Natural killer cell (primary cell): ENCODE results near the gene AGPAT1. TPM values are rescaled to one million over a fixed set of nuclear protein-coding genes. Genes with fewer than 3 reads are reported as not detected.

Experiments
- ATAC-seq, 3 donors: fragments of 150-1000 bp in 2 of 3; fragments of 200-7000 bp in 1 of 3; cut with Tn5 transposase; 1 replicate in 1 of 3; 2 replicates in 2 of 3; pipeline ENCODE4 v1.10.0; 2021; ENCODE audit warnings: mild to moderate bottlenecking in 2 of 3, moderate library complexity in 2 of 3
- DNase-seq, 2 donors: peaks; one replicate each; pipeline versions ENCODE4 v3.0.0 to v3.0.0-alpha.2; 2013 to 2021; ENCODE audit warnings: mixed read lengths in 1 of 2
- H3K27ac ChIP-seq: one replicate; pipeline ENCODE4 v1.5.1; 2013; ENCODE audit warnings: mild to moderate bottlenecking, low read length
- H3K27me3 ChIP-seq: one replicate; pipeline ENCODE4 v1.6.1; 2013; ENCODE audit warnings: low read length; ENCODE audit not compliant: control insufficient read depth, insufficient read depth
- H3K36me3 ChIP-seq: one replicate; pipeline ENCODE4 v1.6.1; 2013; ENCODE audit warnings: low read length; ENCODE audit not compliant: control insufficient read depth, insufficient read depth
- H3K4me1 ChIP-seq: one replicate; pipeline ENCODE4 v1.6.1; 2013; ENCODE audit warnings: low read length; ENCODE audit not compliant: control insufficient read depth, insufficient read depth
- H3K4me3 ChIP-seq: one replicate; pipeline ENCODE4 v1.5.1; 2013; ENCODE audit warnings: low read length
- H3K9me3 ChIP-seq: one replicate; pipeline ENCODE4 v1.6.1; 2013; ENCODE audit warnings: low read length; ENCODE audit not compliant: control insufficient read depth, insufficient read depth
- H3K27ac Mint-ChIP-seq, 2 donors: one replicate each; pipeline ENCODE4 v1.8.0; 2022; ENCODE audit warnings: mild to moderate bottlenecking in 2 of 2, mixed read lengths in 2 of 2, moderate library complexity in 1 of 2
- H3K27me3 Mint-ChIP-seq, 2 donors: one replicate each; pipeline ENCODE4 v1.8.0; 2022; ENCODE audit warnings: low read depth in 2 of 2, mixed read lengths in 2 of 2
- H3K36me3 Mint-ChIP-seq: one replicate; pipeline ENCODE4 v1.8.0; 2022; ENCODE audit warnings: mixed read lengths
- H3K4me1 Mint-ChIP-seq, 2 donors: one replicate each; pipeline ENCODE4 v1.8.0; 2022; ENCODE audit warnings: mixed read lengths in 2 of 2
- H3K4me3 Mint-ChIP-seq: one replicate; pipeline ENCODE4 v1.8.0; 2022; ENCODE audit warnings: mild to moderate bottlenecking, moderate library complexity, mixed read lengths
- H3K9me3 Mint-ChIP-seq, 2 donors: one replicate each; pipeline ENCODE4 v1.8.0; 2022; ENCODE audit warnings: mixed read lengths in 2 of 2
- WGBS: methylation state at CpG from one replicate; pipeline ENCODE4 v1.1.7; 2013; ENCODE audit warnings: missing lambda C conversion rate; ENCODE audit not compliant: insufficient coverage; 5-methylcytosine and 5-hydroxymethylcytosine counted together
- intact Hi-C: fragments of 100-400 bp; cut with micrococcal nuclease; formaldehyde crosslinking; loops from one replicate; pipeline ENCODE4 v1.14.2; 2022
- total RNA-seq, 4 donors: library from RNA; stranded (reverse); fragments of 120-200 nt in 1 of 4; gene quantifications; one replicate each; pipeline versions ENCODE4 v1.2.3 to v1.2.4, GENCODE V29; 2013 to 2022
- TF ChIP-seq, protein P1 (sequence below): fragments of 200-600 bp; IDR thresholded peaks from one replicate; pipeline ENCODE4 v1.8.0; 2022; ENCODE audit warnings: antibody characterized with exemption

The AGPAT1 gene
- total RNA-seq, 3 donors from 2014 or later (not counting 1 experiment from before 2014, with no cell fraction given), result 29.5 to 31.9 (median 31.2) TPM

GRCh38 chr6:32208996-32209395, 33.1 kb upstream of the AGPAT1 start:
- Mint-ChIP-seq H3K27me3 (peaks cover 9 to 18% of the 10 kb centered on the region in 2 donors), H3K4me3 (no peak overlapping the region), H3K27ac (no peak overlapping the region), H3K36me3 (no peaks in the 10 kb centered on the region), H3K4me1 (no peaks in the 10 kb centered on the region), H3K9me3 (no peaks in the 10 kb centered on the region)
- TF ChIP-seq, protein P1, sequence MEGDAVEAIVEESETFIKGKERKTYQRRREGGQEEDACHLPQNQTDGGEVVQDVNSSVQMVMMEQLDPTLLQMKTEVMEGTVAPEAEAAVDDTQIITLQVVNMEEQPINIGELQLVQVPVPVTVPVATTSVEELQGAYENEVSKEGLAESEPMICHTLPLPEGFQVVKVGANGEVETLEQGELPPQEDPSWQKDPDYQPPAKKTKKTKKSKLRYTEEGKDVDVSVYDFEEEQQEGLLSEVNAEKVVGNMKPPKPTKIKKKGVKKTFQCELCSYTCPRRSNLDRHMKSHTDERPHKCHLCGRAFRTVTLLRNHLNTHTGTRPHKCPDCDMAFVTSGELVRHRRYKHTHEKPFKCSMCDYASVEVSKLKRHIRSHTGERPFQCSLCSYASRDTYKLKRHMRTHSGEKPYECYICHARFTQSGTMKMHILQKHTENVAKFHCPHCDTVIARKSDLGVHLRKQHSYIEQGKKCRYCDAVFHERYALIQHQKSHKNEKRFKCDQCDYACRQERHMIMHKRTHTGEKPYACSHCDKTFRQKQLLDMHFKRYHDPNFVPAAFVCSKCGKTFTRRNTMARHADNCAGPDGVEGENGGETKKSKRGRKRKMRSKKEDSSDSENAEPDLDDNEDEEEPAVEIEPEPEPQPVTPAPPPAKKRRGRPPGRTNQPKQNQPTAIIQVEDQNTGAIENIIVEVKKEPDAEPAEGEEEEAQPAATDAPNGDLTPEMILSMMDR, result no peak
- Histone ChIP-seq H3K27ac (no peak overlapping the region), H3K4me3 (no peak overlapping the region), H3K36me3 (no peaks in the 10 kb centered on the region), H3K9me3 (no peaks in the 10 kb centered on the region), H3K27me3 (no peaks in the 10 kb centered on the region), H3K4me1 (no peaks in the 10 kb centered on the region)
- 88% methylated on average over 1 of the region's 1 CpG for WGBS
- ATAC-seq (no peak), DNase-seq (no peak)
- intact Hi-C loops, result no loop called here

- intact Hi-C loops, result no loop called here
- DNase-seq (no peak), ATAC-seq (no peak)
- Mint-ChIP-seq H3K27me3 (peaks cover 9 to 18% of the 10 kb centered on the region in 2 donors), H3K9me3 (no peaks in the 10 kb centered on the region), H3K4me3 (no peak overlapping the region), H3K4me1 (no peaks in the 10 kb centered on the region), H3K27ac (no peak overlapping the region), H3K36me3 (no peaks in the 10 kb centered on the region)
- Histone ChIP-seq H3K4me1 (no peaks in the 10 kb centered on the region), H3K27ac (no peak overlapping the region), H3K4me3 (no peak overlapping the region), H3K27me3 (no peaks in the 10 kb centered on the region), H3K9me3 (no peaks in the 10 kb centered on the region), H3K36me3 (no peaks in the 10 kb centered on the region)
- WGBS, result 93% methylated on average over 3 of the region's 3 CpGs
- TF ChIP-seq, protein P1, result no peak
Measured at GRCh38 chr6:32204268-32204715, 28.4 kb upstream of the AGPAT1 start.

DNA sequence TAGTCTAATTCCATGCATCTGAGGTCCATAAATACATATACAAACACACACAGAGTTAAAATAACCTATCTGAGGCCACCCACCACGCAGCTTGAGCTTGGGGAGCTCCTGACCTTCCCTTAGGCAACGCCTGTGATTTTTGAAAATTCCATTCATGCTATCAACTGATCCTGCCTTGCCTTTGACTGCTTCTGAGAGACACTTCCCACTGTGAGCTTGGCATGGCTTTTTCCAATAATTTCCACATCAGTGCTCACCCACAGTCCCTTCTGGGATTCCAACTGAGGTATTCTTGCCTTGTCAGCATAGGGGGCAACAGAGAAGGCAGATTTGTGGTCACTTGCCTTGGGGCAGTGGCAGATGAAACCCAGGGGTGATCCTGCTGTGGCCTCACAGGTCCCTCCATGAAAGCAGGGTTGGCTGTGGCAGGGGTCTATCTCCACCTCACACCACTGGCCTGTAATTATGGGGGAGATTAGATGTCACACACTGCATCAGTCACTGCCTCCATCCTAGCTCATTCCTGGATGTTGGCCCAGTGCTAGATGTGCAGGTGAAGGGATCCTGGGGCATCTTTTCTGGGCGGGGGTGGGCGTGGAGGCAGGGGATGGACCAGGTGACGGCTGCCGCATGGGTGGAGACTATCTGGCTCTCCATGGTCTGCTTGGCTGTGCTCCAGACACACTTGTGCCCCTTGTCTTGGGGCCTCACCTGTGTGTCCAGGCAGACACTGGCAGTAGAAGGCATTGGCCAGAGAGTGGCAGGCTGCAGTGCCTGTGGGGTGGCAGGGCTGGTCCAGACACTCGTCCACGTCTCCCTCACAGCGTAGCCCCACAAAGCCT, 27.8 kb upstream of the AGPAT1 start:
- TF ChIP-seq, protein P1, result no peak
- no peak overlapping the region for H3K27ac ChIP-seq
- no peak for DNase-seq
- Mint-ChIP-seq H3K9me3 (no peaks in the 10 kb centered on the region), H3K4me3 (no peak overlapping the region), H3K27ac (no peak overlapping the region), H3K36me3 (no peaks in the 10 kb centered on the region), H3K27me3 (peaks cover 9 to 18% of the 10 kb centered on the region in 2 donors), H3K4me1 (no peaks in the 10 kb centered on the region)
- no peak for ATAC-seq
- no peaks in the 10 kb centered on the region for H3K36me3 ChIP-seq
- WGBS, result 94% methylated on average over 9 of the region's 9 CpGs
- no peaks in the 10 kb centered on the region for H3K9me3 ChIP-seq
- intact Hi-C loops, result no loop called here
- H3K4me1 ChIP-seq, result no peaks in the 10 kb centered on the region
- no peak overlapping the region for H3K4me3 ChIP-seq
- no peaks in the 10 kb centered on the region for H3K27me3 ChIP-seq
